Mesenchymal stem cell (in vitro differentiated cells and primary cell): Measurements from ENCODE around the gene TBC1D14.

Experiments
- DNase-seq: peaks from one replicate; pipeline ENCODE4 v3.0.0-alpha.2; 2013
- H2AFZ ChIP-seq: one replicate; pipeline ENCODE4 v1.6.1; 2013; ENCODE audit warnings: low read depth, mild to moderate bottlenecking, control low read depth, inconsistent platforms, low read length, moderate library complexity
- H2AK5ac ChIP-seq: 2 replicates; pipeline ENCODE4 v1.6.1; 2013; ENCODE audit warnings: low read length, moderate library complexity, mild to moderate bottlenecking, inconsistent platforms; ENCODE audit not compliant: severe bottlenecking
- H2BK120ac ChIP-seq: one replicate; pipeline ENCODE4 v1.6.1; 2013; ENCODE audit warnings: low read depth, mild to moderate bottlenecking, inconsistent platforms, low read length, moderate library complexity
- H2BK12ac ChIP-seq, 2 experiments: one replicate each; pipeline ENCODE4 v1.6.1; 2013; ENCODE audit warnings: inconsistent platforms in 2 of 2, low read length in 2 of 2, mild to moderate bottlenecking in 2 of 2, moderate library complexity in 2 of 2, control low read depth in 1 of 2
- H2BK15ac ChIP-seq: one replicate; pipeline ENCODE4 v1.6.1; 2013; ENCODE audit warnings: mild to moderate bottlenecking, low read depth, inconsistent platforms; ENCODE audit not compliant: poor library complexity, severe bottlenecking
- H2BK5ac ChIP-seq: 2 replicates; pipeline ENCODE4 v1.6.1; 2013; ENCODE audit warnings: low read depth, mild to moderate bottlenecking, low read length, control low read depth, inconsistent platforms; ENCODE audit not compliant: poor library complexity, severe bottlenecking
- H3K14ac ChIP-seq, 2 experiments: one replicate each; pipeline ENCODE4 v1.6.1; 2013; ENCODE audit warnings: inconsistent platforms in 2 of 2, low read length in 2 of 2, control low read depth in 1 of 2, mild to moderate bottlenecking in 1 of 2, moderate library complexity in 1 of 2
- H3K18ac ChIP-seq, 2 experiments: one replicate each; pipeline ENCODE4 v1.6.1; 2013; ENCODE audit warnings: inconsistent platforms in 2 of 2, low read length in 2 of 2, control low read depth in 1 of 2, low read depth in 1 of 2, mild to moderate bottlenecking in 1 of 2
- H3K23ac ChIP-seq, 2 experiments: one replicate each; pipeline ENCODE4 v1.6.1; 2013; ENCODE audit warnings: inconsistent platforms in 2 of 2, low read length in 2 of 2, mild to moderate bottlenecking in 2 of 2, moderate library complexity in 2 of 2, control low read depth in 1 of 2
- H3K27ac ChIP-seq: 2 replicates; pipeline ENCODE4 v1.5.1; 2013; ENCODE audit warnings: mild to moderate bottlenecking, moderate library complexity, low read length, control low read depth, inconsistent platforms; ENCODE audit not compliant: poor library complexity, severe bottlenecking
- H3K27me3 ChIP-seq, 2 experiments: 2 replicates each; pipeline versions ENCODE4 v1.6.1 to v1.7.0; 2013; ENCODE audit warnings: low read length in 2 of 2, mild to moderate bottlenecking in 2 of 2, moderate library complexity in 2 of 2, control low read depth in 1 of 2, inconsistent platforms in 1 of 2; ENCODE audit not compliant: control insufficient read depth in 1 of 2, insufficient read depth in 1 of 2
- H3K36me3 ChIP-seq, 2 experiments: 2 replicates each; pipeline versions ENCODE4 v1.6.1 to v1.7.0; 2013; ENCODE audit warnings: low read length in 2 of 2, control low read depth in 1 of 2, inconsistent platforms in 1 of 2, low read depth in 1 of 2, mild to moderate bottlenecking in 1 of 2; ENCODE audit not compliant: insufficient read depth in 2 of 2, control insufficient read depth in 1 of 2
- H3K4ac ChIP-seq, 2 experiments: one replicate each; pipeline ENCODE4 v1.6.1; 2013; ENCODE audit warnings: inconsistent platforms in 2 of 2, low read length in 2 of 2, mild to moderate bottlenecking in 2 of 2, moderate library complexity in 2 of 2, control low read depth in 1 of 2, low read depth in 1 of 2
- H3K4me1 ChIP-seq: 2 replicates; pipeline ENCODE4 v1.6.1; 2013; ENCODE audit warnings: low read depth, low read length, control low read depth; ENCODE audit not compliant: control insufficient read depth, insufficient read depth
- H3K4me2 ChIP-seq: 2 replicates; pipeline ENCODE4 v1.6.1; 2013; ENCODE audit warnings: low read length, mild to moderate bottlenecking, inconsistent platforms; ENCODE audit not compliant: poor library complexity, severe bottlenecking
- H3K4me3 ChIP-seq, 2 experiments: 2 replicates each; pipeline versions ENCODE4 v1.5.1 to v1.7.0; 2013; ENCODE audit warnings: low read length in 2 of 2, mild to moderate bottlenecking in 2 of 2, control low read depth in 1 of 2, low read depth in 1 of 2; ENCODE audit not compliant: insufficient read depth in 1 of 2
- H3K79me1 ChIP-seq: replicated peaks from 2 replicates; pipeline ENCODE4 v1.6.1; 2013; ENCODE audit warnings: mild to moderate bottlenecking, control low read depth, low read length, inconsistent platforms; ENCODE audit not compliant: poor library complexity, severe bottlenecking
- H3K9ac ChIP-seq: 2 replicates; pipeline ENCODE4 v1.7.0; 2013; ENCODE audit warnings: mild to moderate bottlenecking, low read length, moderate library complexity
- H3K9me3 ChIP-seq: 2 replicates; pipeline ENCODE4 v1.7.0; 2013; ENCODE audit warnings: mild to moderate bottlenecking, low read length; ENCODE audit not compliant: control insufficient read depth
- H4K8ac ChIP-seq: one replicate; pipeline ENCODE4 v1.6.1; 2013; ENCODE audit warnings: inconsistent platforms, mild to moderate bottlenecking, low read length, moderate library complexity
- H4K91ac ChIP-seq: one replicate; pipeline ENCODE4 v1.6.1; 2013; ENCODE audit warnings: mild to moderate bottlenecking, low read length, inconsistent platforms
- WGBS: methylation state at CpG from one replicate; pipeline ENCODE4 v1.1.7; 2013; ENCODE audit warnings: mixed read lengths; 5-methylcytosine and 5-hydroxymethylcytosine counted together

TBC1D14 gene

DNA sequence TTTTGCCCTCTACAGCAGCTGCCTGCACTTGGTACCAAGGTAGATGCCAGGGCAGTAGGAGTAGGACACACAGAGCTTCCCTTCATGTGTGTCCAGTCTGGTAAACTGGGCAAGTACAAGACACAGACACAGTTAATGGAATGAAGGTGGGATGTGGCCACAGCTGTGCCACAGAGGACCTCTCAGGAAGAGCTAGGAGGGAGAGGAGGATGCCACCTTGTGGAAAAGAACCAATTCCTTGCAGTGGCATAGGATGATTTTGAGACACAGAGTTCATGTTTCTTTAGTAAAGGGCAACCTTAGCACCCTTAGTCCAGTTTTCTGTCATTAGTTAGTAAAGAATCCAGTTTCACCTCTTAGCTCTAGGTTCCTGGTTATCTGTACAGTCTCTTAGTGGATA lies 36.3 kb upstream of the TBC1D14 start:
- no peak overlapping the region for H2BK5ac ChIP-seq
- no peak overlapping the region for H2AFZ ChIP-seq
- H3K9ac ChIP-seq: no peak overlapping the region
- peak; percentile 28 for DNase-seq
- H3K4me1 ChIP-seq: peaks cover 1% of the 10 kb centered on the region
- H3K4ac ChIP-seq: no peak overlapping the region
- H4K8ac ChIP-seq: peak overlapping the region; percentile 16
- H3K14ac ChIP-seq: no peak overlapping the region
- no peak overlapping the region for H2BK120ac ChIP-seq
- H3K23ac ChIP-seq: no peak overlapping the region
- no peaks in the 10 kb centered on the region for H3K27me3 ChIP-seq
- no peak overlapping the region for H3K18ac ChIP-seq
- H3K27ac ChIP-seq: no peak overlapping the region
- peaks cover 52 to 79% of the 10 kb centered on the region in 2 experiments for H3K36me3 ChIP-seq
- H3K79me1 ChIP-seq: peaks cover 34% of the 10 kb centered on the region
- no peak overlapping the region for H2BK12ac ChIP-seq
- H4K91ac ChIP-seq: no peak overlapping the region
- no peak overlapping the region for H3K4me3 ChIP-seq
- H2BK15ac ChIP-seq: no peak overlapping the region
- no peak overlapping the region for H2AK5ac ChIP-seq
- H3K9me3 ChIP-seq: no peaks in the 10 kb centered on the region
- no peak overlapping the region for H3K4me2 ChIP-seq

DNA sequence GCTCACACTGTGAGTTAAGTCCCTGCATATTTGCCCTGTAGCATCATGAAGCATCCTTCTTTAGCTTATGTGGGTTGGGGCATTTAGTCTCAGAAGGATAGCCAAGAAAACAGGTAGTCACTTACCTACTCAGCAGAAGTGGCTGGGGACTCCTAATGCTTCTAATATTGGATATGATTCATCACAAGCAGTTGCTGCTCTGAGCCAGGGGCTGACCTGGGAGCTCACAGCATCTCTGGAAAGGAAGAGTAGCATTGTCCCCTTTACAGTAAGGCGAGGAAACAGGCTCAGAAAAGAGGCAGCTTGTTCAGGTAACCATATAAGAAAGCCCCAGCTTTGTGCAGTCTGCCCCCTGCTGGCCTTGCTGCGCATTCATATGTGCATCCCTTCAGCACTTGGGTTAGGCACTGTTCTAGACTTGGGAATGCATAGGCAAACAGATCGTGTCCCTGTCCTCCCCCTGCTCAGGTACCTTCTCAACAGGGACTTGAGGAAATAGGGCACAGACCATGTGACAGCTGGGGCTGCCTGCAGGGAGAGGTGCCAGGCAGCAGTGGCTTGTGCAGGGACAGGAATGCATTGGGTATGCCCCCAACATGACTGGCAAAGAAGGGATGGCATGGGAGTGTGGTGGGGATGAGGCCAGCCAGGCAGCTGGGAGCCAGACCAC lies 35.7 kb upstream of the TBC1D14 start:
- Histone ChIP-seq H3K4me3 (no peak overlapping the region), H3K4me2 (no peak overlapping the region), H2BK120ac (no peak overlapping the region), H3K36me3 (peaks cover 51 to 80% of the 10 kb centered on the region in 2 experiments), H3K23ac (no peak overlapping the region), H2BK5ac (no peak overlapping the region), H2BK15ac (no peak overlapping the region), H3K27ac (no peak overlapping the region), H3K79me1 (peaks cover 32% of the 10 kb centered on the region), H2AK5ac (no peak overlapping the region), H3K4ac (no peak overlapping the region), H3K9ac (no peak overlapping the region), H4K91ac (peak overlapping the region; percentile 6), H2AFZ (no peak overlapping the region), H4K8ac (no peak overlapping the region), H3K4me1 (peaks cover 5% of the 10 kb centered on the region), H3K27me3 (no peaks in the 10 kb centered on the region), H2BK12ac (peak overlapping the region; percentile 40 to 51), H3K18ac (no peak overlapping the region), H3K14ac (no peak overlapping the region), H3K9me3 (no peaks in the 10 kb centered on the region)
- peak; percentile 67 for DNase-seq
- 76% methylated on average over 3 of the region's 3 CpGs for WGBS

DNA sequence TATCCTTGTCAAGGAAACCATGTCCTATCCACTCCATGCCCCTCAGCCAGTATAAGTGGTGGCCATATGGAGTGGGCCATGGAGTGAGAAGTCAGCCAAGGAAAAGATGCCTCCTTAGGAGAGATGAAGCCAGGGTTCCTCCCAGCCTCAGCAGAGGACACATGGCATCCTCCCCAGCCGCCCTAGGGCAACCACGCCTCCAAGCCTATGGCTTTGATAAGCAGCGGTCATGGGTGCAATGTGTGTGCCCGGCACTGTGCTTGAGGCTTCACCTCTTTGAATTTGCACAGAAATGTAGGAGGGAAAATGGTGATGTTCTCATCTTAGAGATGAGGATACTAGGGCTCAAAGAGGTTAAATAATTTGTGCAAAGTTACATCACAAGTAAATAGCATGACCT lies 34.6 kb upstream of the TBC1D14 start:
- Histone ChIP-seq H3K4ac (no peak overlapping the region), H2BK12ac (no peak overlapping the region), H3K4me2 (no peak overlapping the region), H3K27ac (no peak overlapping the region), H4K91ac (no peak overlapping the region), H2AFZ (no peak overlapping the region), H3K36me3 (peaks cover 56 to 86% of the 10 kb centered on the region in 2 experiments), H3K79me1 (peaks cover 33% of the 10 kb centered on the region), H3K9me3 (no peaks in the 10 kb centered on the region), H3K4me1 (peaks cover 8% of the 10 kb centered on the region), H2BK5ac (no peak overlapping the region), H2BK15ac (no peak overlapping the region), H2AK5ac (no peak overlapping the region), H3K27me3 (no peaks in the 10 kb centered on the region), H3K9ac (no peak overlapping the region), H3K4me3 (no peak overlapping the region), H3K23ac (no peak overlapping the region), H2BK120ac (no peak overlapping the region), H3K18ac (no peak overlapping the region), H4K8ac (no peak overlapping the region), H3K14ac (no peak overlapping the region)
- DNase-seq: no peak
- WGBS: 98% methylated on average over 4 of the region's 4 CpGs

DNA sequence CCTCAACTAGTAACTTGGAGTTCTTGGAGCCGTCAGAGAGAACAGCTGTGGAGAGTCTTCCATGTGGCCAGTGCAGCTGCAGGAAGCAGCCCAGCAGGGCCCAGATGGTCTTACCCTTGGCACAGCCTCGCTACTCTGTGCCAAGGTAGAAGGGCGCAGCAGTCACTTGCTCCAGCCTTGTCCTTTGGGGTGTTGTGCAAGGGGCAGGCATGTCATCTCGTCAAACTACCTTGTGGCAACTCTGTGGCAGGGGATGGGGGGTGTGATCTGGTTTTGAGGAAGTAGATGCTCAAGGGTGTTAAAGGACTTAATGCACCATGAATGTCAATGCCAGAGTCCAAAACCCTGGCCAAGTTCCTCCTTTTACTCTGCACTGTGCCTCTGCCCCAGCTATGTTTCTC lies 34.2 kb upstream of the TBC1D14 start:
- no peak overlapping the region for H2BK12ac ChIP-seq
- H3K4me1 ChIP-seq: peaks cover 8% of the 10 kb centered on the region
- H3K9ac ChIP-seq: no peak overlapping the region
- H4K91ac ChIP-seq: no peak overlapping the region
- no peak for DNase-seq
- H3K4me3 ChIP-seq: no peak overlapping the region
- no peak overlapping the region for H3K23ac ChIP-seq
- H2BK5ac ChIP-seq: no peak overlapping the region
- no peak overlapping the region for H3K4ac ChIP-seq
- peaks cover 33% of the 10 kb centered on the region for H3K79me1 ChIP-seq
- no peak overlapping the region for H3K27ac ChIP-seq
- peaks cover 58 to 89% of the 10 kb centered on the region in 2 experiments for H3K36me3 ChIP-seq
- no peak overlapping the region for H3K4me2 ChIP-seq
- H4K8ac ChIP-seq: no peak overlapping the region
- no peak overlapping the region for H2BK120ac ChIP-seq
- no peak overlapping the region for H2AK5ac ChIP-seq
- 96% methylated on average over 4 of the region's 4 CpGs for WGBS
- H2BK15ac ChIP-seq: no peak overlapping the region
- H3K18ac ChIP-seq: no peak overlapping the region
- no peaks in the 10 kb centered on the region for H3K9me3 ChIP-seq
- no peaks in the 10 kb centered on the region for H3K27me3 ChIP-seq
- H2AFZ ChIP-seq: no peak overlapping the region
- H3K14ac ChIP-seq: no peak overlapping the region
